RWPE1 (cell line): ENCODE results near the gene OMA1.

Experiments used
- CTCF ChIA-PET: fragments of 350-600 bp; sonication (Branson Sonifier 250); formaldehyde crosslinking; extraction: SDS; loops from one replicate; lab custom pipeline; 2021; lab: Yijun Ruan, JAX
- POLR2A ChIA-PET: fragments of 400-600 bp; formaldehyde crosslinking; extraction: SDS; loops from one replicate; lab custom pipeline; 2020; ENCODE audit warnings: antibody characterized with exemption; ENCODE audit not compliant: low non-redundant PET; lab: Yijun Ruan, JAX
- DNase-seq: peaks from one replicate; pipeline ENCODE4 v3.0.0; 2012; ENCODE audit warnings: low spot score
- H3K27ac ChIP-seq: fragments of 450-650 bp; 2 replicates; pipeline ENCODE4 v1.5.1; 2017
- CTCF ChIP-seq: fragments of 450-650 bp; conservative IDR thresholded peaks from 2 replicates; pipeline ENCODE4 v1.5.1; 2017; ENCODE audit warnings: low read depth, mild to moderate bottlenecking

The OMA1 gene

GRCh38 chr1:58575551-58576324 is 29.2 kb upstream of the OMA1 start:
- DNase-seq = peak; percentile 49
- ChIA-PET POLR2A (interaction anchor here (1.1 kb wide), 1 partner anchor 29 kb away, joined by 3 read pairs; the partner anchor contains the start of gene OMA1), CTCF (interaction anchor here (0.7 to 1.9 kb wide), 4 partner anchors 29 to 193 kb away, joined by 3 to 13 read pairs (median 5); partner anchors contain the start of gene OMA1)
- TF ChIP-seq CTCF = no peak
- H3K27ac ChIP-seq = peak overlapping the region; percentile 93

GRCh38 chr1:58574816-58575215 is 28.3 kb upstream of the OMA1 start:
- ChIA-PET CTCF (interaction anchor here (1.5 to 1.6 kb wide), 2 partner anchors 28 to 79 kb away, joined by 4 to 6 read pairs; partner anchors contain the start of gene OMA1), POLR2A (no interaction called here)
- peak overlapping the region; percentile 54 for H3K27ac ChIP-seq
- no peak for DNase-seq
- TF ChIP-seq CTCF = no peak

GRCh38 chr1:58573705-58574591 is 27.4 kb upstream of the OMA1 start:
- CTCF ChIA-PET = interaction anchor here (1.6 kb wide), 1 partner anchor 80 kb away, joined by 4 read pairs; no protein-coding TSS in a partner anchor
- H3K27ac ChIP-seq = peak overlapping the region; percentile 57
- DNase-seq = peak; percentile 42
- no peak for TF ChIP-seq CTCF
- POLR2A ChIA-PET = no interaction called here

GRCh38 chr1:58573138-58573537 is 26.6 kb upstream of the OMA1 start:
- ChIA-PET CTCF (interaction anchor here (1.3 kb wide), 1 partner anchor 26 kb away, joined by 7 read pairs; the partner anchor contains the start of gene OMA1), POLR2A (interaction anchor here (0.8 to 1.0 kb wide), 3 partner anchors 11 to 33 kb away, joined by 3 read pairs; partner anchors contain the start of gene OMA1)
- H3K27ac ChIP-seq = peak overlapping the region; percentile 71
- no peak for TF ChIP-seq CTCF
- DNase-seq = no peak

GRCh38 chr1:58572690-58573089 is 26.2 kb upstream of the OMA1 start:
- DNase-seq = peak; percentile 83
- no peak for TF ChIP-seq CTCF
- POLR2A ChIA-PET = interaction anchor here (0.8 to 1.0 kb wide), 3 partner anchors 11 to 33 kb away, joined by 3 read pairs; partner anchors contain the start of gene OMA1
- CTCF ChIA-PET = interaction anchor here (0.6 to 2.0 kb wide), 3 partner anchors 9 to 80 kb away, joined by 3 to 9 read pairs (median 7); partner anchors contain the start of gene OMA1
- H3K27ac ChIP-seq = peak overlapping the region; percentile 71

GRCh38 chr1:58571616-58572015 is 25.1 kb upstream of the OMA1 start:
- ChIA-PET CTCF (interaction anchor here (2.0 kb wide), 1 partner anchor 81 kb away, joined by 9 read pairs; no protein-coding TSS in a partner anchor), POLR2A (no interaction called here)
- TF ChIP-seq CTCF = no peak
- no peak overlapping the region for H3K27ac ChIP-seq
- no peak for DNase-seq
